GM18861 (cell line): ENCODE data around the gene OR4N2.
"Not testable (repeated sequence)": the region's sequence is repeated elsewhere in the genome, so short reads cannot be mapped to it uniquely, and the experiment has no call there.

Source experiments
- ATAC-seq: cut with Tn5 transposase; IDR thresholded peaks from one replicate; pipeline ENCODE4 v1.9.1; 2021; ENCODE audit not compliant: unreplicated experiment

OR4N2 gene, protein sequence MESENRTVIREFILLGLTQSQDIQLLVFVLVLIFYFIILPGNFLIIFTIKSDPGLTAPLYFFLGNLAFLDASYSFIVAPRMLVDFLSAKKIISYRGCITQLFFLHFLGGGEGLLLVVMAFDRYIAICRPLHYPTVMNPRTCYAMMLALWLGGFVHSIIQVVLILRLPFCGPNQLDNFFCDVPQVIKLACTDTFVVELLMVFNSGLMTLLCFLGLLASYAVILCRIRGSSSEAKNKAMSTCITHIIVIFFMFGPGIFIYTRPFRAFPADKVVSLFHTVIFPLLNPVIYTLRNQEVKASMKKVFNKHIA

DNA sequence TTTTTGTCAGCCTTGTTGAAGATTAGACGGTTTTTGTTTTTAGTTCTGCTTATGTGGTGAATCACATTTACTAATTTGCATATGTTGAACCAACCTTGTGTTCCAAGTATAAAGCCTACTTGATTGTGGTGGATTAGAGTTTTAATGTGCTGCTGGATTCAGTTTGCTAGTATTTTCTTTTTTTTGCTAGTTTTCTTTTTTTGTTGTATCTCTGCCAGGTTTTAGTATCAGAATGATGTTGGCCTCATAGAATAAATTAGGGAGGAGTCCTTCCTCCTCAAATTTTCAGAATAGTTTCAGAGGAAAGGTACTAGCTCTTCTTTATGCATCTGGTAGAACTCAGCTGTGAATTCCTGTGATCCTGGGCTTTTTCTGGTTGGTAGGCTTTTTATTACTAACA, at the start of gene OR4N2:
TSS of gene OR4N2 (plus strand) at position 301 of the 400 bp plus-strand sequence. CDS start 23,679 bp downstream, outside the sequence.
- not testable (repeated sequence) for ATAC-seq

DNA sequence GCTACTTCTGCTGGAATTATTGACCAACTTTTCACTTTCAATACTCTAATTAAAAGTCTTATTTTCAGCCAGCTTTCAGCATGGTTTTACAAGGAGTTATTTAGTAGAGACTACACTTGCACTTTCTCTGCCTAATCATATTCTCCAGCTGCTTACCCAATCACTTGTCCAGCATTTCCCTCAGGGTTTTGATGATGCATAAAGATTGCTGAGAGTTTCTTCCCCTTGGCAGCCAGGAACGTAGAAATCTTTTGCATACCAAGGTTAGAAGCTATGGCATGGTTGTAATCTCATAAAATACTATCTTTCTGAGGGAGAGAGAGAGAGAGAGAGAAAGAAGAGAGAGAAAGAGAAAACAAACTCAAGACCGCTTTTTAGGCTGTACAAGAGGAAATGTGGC, 49.4 kb upstream of the OR4N2 start:
- ATAC-seq: no peak

DNA sequence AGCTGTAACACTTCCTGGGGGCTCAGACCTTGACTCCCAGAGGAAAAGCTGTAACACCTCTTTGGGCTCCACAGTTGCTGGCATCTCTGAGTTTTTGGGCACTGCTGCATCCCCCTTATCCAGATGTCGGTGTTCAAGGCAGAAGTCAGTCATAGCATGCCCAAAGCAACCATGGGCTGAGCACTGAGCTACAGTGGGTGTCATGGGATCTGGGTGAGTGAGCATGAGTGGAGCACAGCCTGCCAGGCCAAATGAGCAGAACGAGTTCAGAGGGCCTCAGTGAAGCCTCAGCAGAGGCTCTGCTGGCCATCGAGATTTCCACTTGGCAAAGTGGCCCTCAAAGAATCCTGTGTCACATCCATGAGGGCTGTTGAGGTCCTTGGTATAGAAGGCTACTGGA, 32.1 kb upstream of the OR4N2 start:
- not testable (repeated sequence) for ATAC-seq

DNA sequence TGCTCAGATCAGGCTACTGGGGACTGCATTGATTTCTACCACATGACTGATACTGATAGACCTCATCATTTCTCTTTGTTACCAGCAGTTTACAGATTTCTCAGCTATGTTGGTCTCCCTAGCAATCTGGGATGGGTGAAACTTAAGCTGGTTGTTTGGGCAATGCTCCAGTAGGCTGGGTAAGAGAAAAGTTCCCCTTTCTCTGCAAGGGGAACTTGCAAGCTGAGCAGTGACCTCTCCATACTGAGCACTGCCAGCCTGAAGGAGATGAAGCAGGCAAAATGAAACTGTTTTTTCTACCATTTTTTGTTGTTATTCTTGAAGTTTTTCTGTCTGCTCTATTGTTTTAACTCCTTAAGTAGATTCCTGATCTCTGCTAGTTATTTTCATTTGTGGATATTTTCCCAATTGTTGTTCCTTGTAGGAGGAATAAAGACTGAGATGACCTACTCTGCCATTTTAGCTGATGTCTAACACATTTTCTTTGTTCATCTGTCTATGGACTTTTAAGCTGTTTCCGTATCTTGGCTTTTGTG, 31.6 kb upstream of the OR4N2 start:
- no peak for ATAC-seq

DNA sequence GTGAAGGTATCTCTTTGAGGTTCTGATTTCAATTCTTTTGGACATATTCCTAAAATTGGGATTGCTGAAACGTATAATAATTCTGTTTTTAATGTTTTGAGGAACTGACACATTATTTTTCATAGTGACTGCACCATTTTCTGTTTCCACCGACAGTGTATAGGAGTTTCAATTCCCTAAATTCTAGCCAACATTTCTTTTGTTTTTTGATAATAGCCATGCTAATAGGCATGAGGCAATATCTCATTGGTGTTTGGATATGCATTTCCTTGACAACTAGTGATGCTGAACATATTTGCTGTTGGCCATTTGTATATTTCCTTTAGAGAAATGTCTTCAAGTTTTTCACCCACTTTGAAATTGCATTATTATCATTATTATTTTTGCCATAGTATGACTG, 31.1 kb upstream of the OR4N2 start:
- ATAC-seq: not testable (repeated sequence)

DNA sequence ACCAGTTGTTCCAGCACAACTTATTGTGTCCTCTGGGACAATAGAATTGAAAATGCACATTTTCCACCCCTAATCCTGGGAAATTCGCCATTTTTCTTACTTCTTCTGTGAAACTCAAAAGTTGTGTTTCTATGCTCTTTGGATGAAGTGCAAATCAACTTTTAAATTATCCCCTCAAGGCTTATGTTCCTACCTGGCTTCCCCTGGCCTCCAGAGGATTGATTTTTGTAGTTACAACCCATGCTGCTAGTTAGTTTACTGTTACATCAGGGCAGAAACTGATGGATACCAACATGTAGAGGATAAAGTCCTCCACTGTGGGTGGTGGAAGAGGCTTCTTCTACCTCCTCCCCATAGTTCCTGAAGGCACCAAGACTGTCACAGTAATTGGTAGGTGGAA, 30.4 kb upstream of the OR4N2 start, which contains the start of gene OR4M1:
TSS of gene OR4M1 (plus strand) at position 301 of the 400 bp plus-strand sequence. CDS start 6,819 bp downstream, outside the sequence.
- not testable (repeated sequence) for ATAC-seq

DNA sequence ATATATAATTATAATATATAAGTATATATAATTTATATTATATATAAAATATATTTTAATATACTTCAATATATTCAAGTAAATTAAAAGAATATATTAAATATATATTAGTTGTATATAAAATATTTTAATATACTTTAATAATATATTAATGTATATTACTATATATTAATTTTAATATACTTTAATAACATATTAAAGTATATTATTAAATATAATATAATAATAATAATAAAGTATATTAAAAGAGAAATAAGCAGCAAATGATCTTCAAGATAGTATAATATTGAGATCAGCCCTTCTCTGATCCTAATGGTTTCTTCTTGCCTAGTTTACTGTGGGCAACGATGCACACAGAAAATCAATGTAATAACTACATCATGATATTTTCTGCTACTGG, 28.0 kb upstream of the OR4N2 start:
- ATAC-seq: no peak

DNA sequence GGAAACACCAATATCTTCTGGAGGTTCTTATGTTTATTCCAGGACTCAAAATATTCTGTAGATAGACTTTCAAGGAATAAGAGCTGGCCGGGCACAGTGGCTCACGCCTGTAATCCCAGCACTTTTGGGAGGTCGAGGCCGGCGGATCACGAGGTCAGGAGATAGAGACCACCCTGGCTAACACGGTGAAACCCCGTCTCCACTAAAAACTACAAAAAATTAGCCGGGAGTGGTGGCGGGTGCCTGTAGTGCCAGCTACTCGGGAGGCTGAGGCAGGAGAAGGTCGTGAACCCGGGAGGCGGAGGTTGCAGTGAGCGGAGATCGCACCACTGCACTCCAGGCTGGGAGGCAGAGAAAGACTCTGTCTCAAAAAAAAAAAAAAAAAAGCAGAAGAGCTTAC, 17.7 kb upstream of the OR4N2 start:
- ATAC-seq: not testable (repeated sequence)

DNA sequence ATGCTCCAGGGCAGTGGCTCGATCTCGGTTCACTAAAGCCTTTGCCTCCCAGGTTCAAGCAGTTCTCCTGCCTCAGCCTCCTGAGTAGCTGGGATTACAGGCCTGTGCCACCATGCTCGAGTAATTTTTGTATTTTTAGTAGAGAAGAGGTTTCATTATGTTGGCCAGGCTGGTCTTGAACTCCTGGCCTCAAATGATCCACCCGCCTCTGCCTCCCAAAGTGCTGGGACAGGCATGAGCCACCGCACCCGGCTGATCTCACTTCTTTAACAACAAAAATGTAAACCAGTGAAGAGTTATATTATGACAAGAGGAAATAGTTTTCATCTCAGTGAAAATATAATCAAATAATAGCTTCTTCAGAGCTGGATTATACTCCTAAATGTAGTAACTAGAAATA, 16.3 kb upstream of the OR4N2 start:
- ATAC-seq: not testable (repeated sequence)

DNA sequence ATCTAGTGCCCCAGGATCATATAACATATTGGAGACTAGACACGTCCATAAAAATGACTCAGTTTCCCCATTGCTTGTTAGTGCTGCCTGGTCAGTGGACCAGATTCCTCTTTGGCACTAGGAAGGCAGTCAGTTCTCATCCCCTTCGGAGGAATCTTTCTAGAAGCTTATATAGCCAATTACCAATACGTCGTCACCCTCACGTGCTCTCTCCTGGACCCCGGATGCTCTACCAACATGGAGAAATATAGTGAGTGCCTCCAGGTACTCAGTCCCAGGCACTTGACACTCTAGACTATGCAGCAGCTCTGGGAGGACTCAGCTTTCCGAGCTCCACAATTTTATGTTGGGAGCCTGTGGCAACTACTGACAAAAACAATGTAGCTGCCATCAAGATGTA, 15.4 kb upstream of the OR4N2 start:
- ATAC-seq: not testable (repeated sequence)

DNA sequence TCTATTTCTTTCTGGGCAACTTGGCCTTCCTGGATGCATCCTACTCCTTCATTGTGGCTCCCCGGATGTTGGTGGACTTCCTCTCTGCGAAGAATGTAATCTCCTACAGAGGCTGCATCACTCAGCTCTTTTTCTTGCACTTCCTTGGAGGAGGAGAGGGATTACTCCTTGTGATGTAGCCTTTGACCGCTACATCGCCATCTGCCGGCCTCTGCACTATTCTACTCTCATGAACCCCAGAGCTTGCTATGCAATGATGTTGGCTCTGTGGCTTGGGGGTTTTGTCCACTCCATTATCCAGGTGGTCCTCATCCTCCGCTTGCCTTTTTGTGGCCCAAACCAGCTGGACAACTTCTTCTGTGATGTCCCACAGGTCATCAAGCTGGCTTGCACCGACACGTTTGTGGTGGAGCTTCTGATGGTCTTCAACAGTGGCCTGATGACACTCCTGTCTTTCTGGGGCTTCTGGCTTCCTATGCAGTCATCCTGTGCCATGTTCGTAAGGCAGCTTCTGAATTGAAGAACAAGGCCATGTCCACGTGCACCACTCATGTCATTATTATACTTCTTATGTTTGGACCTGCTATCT, 7.0 kb upstream of the OR4N2 start:
- not testable (repeated sequence) for ATAC-seq

DNA sequence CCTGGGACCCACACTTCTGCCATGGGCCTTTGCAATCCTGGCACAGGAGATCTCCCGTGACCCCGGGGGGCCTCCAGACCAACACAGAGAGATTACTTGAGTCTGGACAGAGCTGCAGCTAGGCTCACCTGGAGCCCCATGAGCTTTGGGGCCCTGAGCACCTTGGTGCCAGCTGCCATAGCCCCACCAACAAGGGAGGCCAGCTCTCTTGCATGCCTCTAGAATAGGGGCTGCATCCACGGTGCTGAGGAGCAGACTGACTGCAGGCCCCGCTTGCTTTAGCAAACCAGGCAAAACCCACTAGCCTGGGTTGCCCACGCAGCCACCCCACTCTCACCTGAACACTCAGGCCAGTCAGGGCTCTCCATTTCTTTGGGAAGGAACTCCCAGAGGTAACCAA, 3.7 kb upstream of the OR4N2 start:
- no peak for ATAC-seq

DNA sequence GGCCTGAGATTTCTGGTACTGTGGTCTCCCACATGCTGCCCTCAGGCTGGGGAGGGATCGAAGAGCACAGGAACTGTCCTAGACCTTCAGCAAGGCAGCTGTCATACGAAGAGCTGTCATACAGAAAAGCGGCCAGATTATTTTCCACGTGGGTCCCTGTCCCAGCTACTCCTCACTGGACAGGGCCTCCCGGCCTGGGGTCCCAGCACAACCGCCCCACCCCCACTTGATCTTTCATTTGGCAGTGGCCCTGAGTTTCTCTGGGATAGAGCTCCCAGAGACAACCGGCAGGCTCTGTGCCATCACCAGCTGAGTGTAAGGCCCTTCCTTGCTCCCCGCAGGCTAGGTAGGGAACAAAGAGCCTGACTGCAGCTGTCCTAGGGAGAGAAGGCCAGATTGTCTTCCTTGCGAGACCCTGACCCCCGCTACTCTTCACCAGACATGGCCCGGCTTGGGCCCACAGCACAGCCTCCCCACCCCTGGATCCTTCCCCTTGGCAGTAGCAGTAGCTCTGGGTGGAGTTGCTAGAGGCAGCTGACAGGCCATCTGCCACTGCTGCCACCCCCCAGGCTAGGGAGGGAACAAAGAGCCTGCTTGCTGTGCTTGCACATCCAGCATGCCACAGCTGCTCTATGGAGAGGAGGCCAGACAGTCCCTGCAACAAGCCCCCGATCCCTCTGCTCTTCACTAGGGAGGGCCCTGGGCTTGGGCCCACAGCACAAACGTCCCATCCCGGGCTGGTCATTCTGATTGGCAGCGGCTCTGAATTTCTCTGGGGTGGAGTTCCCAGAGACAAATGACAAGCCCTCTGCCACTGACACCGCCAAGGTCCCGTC, 3.1 kb upstream of the OR4N2 start:
- ATAC-seq: no peak

DNA sequence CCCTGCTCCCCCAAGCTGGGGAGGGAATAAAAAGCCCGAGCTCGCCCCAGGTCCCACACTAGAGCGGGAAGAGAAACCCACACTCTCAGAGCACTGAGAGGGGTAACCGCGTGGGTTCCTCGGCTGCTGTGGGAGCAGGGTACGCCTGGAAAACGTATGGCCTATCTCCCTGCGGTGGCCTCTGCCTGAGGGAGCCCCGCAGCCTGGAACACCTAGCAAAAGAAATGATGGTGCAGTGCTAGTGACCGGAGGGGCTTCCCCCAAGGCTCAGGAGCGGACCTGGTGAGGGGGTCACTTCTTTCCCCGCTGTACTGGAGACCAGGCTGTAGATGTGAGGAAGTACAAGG, 2.5 kb upstream of the OR4N2 start:
- no peak for ATAC-seq

DNA sequence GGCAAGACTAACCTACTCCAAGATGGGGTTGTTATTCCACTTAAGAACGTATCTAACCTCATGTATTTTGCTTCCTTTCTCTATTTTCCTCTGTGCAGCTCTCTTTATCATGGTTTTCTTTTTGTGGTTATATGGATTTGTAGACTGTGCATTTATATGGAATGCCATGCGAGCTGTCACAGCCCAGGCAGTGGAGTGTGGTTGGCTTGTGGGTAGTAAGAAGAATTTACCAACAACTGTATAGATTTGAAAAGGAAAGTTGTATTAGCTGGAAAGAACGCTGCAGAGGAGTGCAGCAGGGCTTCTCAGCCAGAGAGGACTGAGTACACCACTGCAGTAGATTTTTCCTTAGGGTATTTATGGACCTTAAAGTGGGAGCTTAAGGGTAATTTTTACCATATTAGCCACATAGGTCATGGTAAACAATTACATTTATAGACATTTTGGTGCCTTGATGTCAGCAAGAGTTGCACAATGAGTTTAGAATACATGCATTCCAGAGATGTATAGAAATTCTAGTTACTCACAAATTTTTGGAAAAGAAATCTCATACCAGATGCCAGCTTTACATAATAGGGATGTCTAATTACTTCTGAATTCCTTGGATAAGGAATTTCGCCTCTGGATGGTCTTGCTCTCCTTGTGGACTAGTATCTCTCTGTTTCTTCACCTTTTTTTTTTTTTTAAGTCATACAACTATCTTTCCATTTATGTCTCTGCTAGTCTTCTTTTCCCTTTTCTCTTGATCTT, 9.8 kb downstream of the OR4N2 start:
- not testable (repeated sequence) for ATAC-seq

DNA sequence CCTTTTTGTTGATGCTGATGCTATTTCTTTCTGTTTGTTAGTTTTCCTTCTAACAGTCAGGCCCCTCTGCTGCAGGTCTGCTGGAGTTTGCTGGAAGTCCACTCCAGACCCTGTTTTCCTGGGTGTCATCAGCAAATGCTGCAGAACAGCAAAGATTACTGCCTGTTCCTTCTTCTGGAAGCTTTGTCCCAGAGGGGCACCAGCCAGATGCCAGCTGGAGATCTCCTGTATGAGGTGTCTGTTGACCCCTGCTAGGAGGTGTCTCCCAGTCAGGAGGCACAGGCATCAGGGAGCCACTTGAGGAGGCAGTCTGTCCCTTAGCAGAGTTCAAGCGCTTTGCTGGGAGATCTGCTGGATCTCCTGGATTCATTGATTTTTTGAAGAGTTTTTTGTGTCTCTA, 16.3 kb downstream of the OR4N2 start:
- ATAC-seq: not testable (repeated sequence)

DNA sequence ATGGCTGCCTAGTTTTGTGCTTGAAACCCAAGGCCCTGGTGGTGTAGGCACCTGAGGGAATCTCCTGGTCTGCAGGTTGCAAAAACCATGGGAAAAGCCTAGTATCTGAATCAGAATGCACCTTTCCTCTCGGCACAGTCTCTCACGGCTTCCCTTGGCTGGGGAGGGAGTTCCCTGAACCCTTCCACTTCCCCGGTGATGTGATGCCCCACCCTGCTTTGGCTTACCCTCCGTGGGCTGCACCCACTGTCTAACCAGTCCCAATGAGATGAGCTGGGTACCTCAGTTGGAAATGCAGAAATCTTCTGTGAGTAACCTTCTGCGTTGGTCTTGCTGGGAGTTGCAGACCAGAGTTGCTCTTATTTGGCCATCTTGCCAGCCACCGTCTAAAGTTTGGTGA, 17.4 kb downstream of the OR4N2 start:
- not testable (repeated sequence) for ATAC-seq

DNA sequence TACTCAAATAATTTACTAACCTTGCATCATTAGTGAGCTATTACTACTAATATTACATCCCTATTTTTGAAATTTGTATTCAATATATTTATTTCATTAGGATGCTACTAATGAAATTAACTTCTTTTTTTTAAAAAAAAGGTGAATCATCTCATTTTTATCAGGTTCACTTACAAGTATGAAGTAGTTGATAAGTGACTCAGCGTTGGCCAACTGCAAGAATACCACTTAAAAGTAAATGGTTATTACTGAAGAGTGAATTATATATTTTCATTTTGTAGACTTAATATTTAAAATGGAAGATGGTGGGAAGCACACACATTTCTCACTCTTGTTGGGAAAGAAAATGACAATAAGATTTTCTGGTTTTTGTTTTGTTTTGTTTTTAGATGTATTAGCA, 19.6 kb downstream of the OR4N2 start:
- no peak for ATAC-seq

DNA sequence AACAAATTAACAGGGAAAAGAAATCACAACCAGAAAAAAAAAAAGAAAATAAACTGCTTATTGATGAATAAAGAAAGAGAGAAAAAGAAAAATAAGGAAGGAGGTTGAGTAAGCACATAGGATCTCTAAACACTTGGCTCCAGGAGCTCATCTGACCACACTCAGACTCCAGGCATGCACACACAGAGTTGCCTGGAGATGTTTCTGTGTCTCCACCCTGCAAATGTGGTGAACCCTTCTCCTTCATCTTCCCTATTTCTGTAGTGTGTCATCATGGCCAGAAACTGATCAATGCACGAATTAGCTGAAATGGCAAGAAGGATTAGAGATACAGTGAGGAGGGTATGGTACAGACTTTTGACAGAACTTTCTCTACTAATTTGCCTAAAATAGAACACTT, 20.2 kb downstream of the OR4N2 start:
- ATAC-seq: no peak

DNA sequence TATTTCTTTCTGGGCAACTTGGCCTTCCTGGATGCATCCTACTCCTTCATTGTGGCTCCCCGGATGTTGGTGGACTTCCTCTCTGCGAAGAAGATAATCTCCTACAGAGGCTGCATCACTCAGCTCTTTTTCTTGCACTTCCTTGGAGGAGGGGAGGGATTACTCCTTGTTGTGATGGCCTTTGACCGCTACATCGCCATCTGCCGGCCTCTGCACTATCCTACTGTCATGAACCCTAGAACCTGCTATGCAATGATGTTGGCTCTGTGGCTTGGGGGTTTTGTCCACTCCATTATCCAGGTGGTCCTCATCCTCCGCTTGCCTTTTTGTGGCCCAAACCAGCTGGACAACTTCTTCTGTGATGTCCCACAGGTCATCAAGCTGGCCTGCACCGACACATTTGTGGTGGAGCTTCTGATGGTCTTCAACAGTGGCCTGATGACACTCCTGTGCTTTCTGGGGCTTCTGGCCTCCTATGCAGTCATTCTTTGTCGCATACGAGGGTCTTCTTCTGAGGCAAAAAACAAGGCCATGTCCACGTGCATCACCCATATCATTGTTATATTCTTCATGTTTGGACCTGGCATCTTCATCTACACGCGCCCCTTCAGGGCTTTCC, 24.2 kb downstream of the OR4N2 start:
- not testable (repeated sequence) for ATAC-seq
